WTC11 (cell line): ENCODE data around the gene FAM181B. TPM values are rescaled to one million over a fixed set of nuclear protein-coding genes. Genes with fewer than 3 reads are reported as not detected.

Source experiments
- ATF1 ChIP-seq: sonication (generic); formaldehyde crosslinking; IDR thresholded peaks from 2 replicates; pipeline ENCODE4 v1.8.1; 2023; ENCODE audit warnings: mild to moderate bottlenecking, moderate library complexity, missing genetic modification reagents
- EMX1 ChIP-seq: fragments of 250-450 bp; sonication (Bioruptor Pico); IDR thresholded peaks from 2 replicates; pipeline ENCODE4 v1.8.0; 2021; ENCODE audit warnings: mild to moderate bottlenecking
- ESRRA ChIP-seq: sonication (generic); formaldehyde crosslinking; IDR thresholded peaks from 2 replicates; pipeline ENCODE4 v1.8.1; 2022; ENCODE audit warnings: mild to moderate bottlenecking, missing genetic modification reagents, borderline replicate concordance
- ETV6 ChIP-seq: sonication (generic); formaldehyde crosslinking; IDR thresholded peaks from 2 replicates; pipeline ENCODE4 v1.8.1; 2022; ENCODE audit warnings: mild to moderate bottlenecking, missing genetic modification reagents
- FOXJ3 ChIP-seq: sonication (generic); formaldehyde crosslinking; IDR thresholded peaks from 2 replicates; pipeline ENCODE4 v1.9.0; 2021; ENCODE audit warnings: missing genetic modification reagents, mild to moderate bottlenecking, borderline replicate concordance
- NFYB ChIP-seq: sonication (generic); formaldehyde crosslinking; conservative IDR thresholded peaks from 2 replicates; pipeline ENCODE4 v1.8.0; 2022; ENCODE audit warnings: low read depth, missing genetic modification reagents
- RORB ChIP-seq: fragments of 250-450 bp; sonication (Bioruptor Pico); IDR thresholded peaks from 2 replicates; pipeline ENCODE4 v1.9.0; 2021; ENCODE audit warnings: mild to moderate bottlenecking
- SOX15 ChIP-seq: fragments of 250-450 bp; sonication (Bioruptor Pico); IDR thresholded peaks from 2 replicates; pipeline ENCODE4 v1.9.0; 2021; ENCODE audit warnings: mild to moderate bottlenecking
- TEAD1 ChIP-seq: sonication (generic); formaldehyde crosslinking; IDR thresholded peaks from 2 replicates; pipeline ENCODE4 v1.8.0; 2022; ENCODE audit warnings: mild to moderate bottlenecking, missing genetic modification reagents
- ZNF416 ChIP-seq: fragments of 250-450 bp; sonication (Bioruptor Pico); IDR thresholded peaks from 2 replicates; pipeline ENCODE4 v1.9.0; 2021; ENCODE audit warnings: mild to moderate bottlenecking, inconsistent platforms
- total RNA-seq: library from RNA; stranded (reverse); gene quantifications from 3 replicates; pipeline ENCODE4 v1.2.3, GENCODE V29; 2021
- TF ChIP-seq, protein P1 (sequence below): sonication (generic); formaldehyde crosslinking; IDR thresholded peaks from 2 replicates; pipeline ENCODE4 v1.8.1; 2023; ENCODE audit warnings: mild to moderate bottlenecking, missing genetic modification reagents, moderate library complexity
- TF ChIP-seq, protein P2 (sequence below): sonication (generic); formaldehyde crosslinking; IDR thresholded peaks from 2 replicates; pipeline ENCODE4 v1.8.1; 2023; ENCODE audit warnings: mild to moderate bottlenecking, missing genetic modification reagents, borderline replicate concordance
- TF ChIP-seq, protein P3 (sequence below): fragments of 250-450 bp; sonication (Bioruptor Pico); IDR thresholded peaks from 2 replicates; pipeline ENCODE4 v1.9.0; 2021; ENCODE audit warnings: mild to moderate bottlenecking
- TF ChIP-seq, protein P4 (sequence below): sonication (generic); formaldehyde crosslinking; IDR thresholded peaks from 2 replicates; pipeline ENCODE4 v1.8.1; 2023; ENCODE audit warnings: mild to moderate bottlenecking, missing genetic modification reagents
- TF ChIP-seq, protein P5 (sequence below): fragments of 250-450 bp; sonication (Bioruptor Pico); conservative IDR thresholded peaks from 2 replicates; pipeline ENCODE4 v1.9.0; 2021; ENCODE audit warnings: mild to moderate bottlenecking
- TF ChIP-seq, protein P6 (sequence below): sonication (generic); formaldehyde crosslinking; conservative IDR thresholded peaks from 2 replicates; pipeline ENCODE4 v1.8.1; 2022; ENCODE audit warnings: mild to moderate bottlenecking, missing genetic modification reagents
- TF ChIP-seq, protein P7 (sequence below): sonication (generic); formaldehyde crosslinking; IDR thresholded peaks from 2 replicates; pipeline ENCODE4 v1.8.1; 2022; ENCODE audit warnings: mild to moderate bottlenecking, missing genetic modification reagents, moderate library complexity, borderline replicate concordance
- TF ChIP-seq, protein P8 (sequence below): sonication (generic); formaldehyde crosslinking; IDR thresholded peaks from 2 replicates; pipeline ENCODE4 v1.8.0; 2022; ENCODE audit warnings: missing genetic modification reagents
- TF ChIP-seq, protein P9 (sequence below): fragments of 200-600 bp; IDR thresholded peaks from 2 replicates; pipeline ENCODE4 v1.8.0; 2022; ENCODE audit warnings: antibody characterized with exemption

FAM181B gene
- total RNA-seq, 1 experiment from 2014 or later = 1.1 TPM

DNA sequence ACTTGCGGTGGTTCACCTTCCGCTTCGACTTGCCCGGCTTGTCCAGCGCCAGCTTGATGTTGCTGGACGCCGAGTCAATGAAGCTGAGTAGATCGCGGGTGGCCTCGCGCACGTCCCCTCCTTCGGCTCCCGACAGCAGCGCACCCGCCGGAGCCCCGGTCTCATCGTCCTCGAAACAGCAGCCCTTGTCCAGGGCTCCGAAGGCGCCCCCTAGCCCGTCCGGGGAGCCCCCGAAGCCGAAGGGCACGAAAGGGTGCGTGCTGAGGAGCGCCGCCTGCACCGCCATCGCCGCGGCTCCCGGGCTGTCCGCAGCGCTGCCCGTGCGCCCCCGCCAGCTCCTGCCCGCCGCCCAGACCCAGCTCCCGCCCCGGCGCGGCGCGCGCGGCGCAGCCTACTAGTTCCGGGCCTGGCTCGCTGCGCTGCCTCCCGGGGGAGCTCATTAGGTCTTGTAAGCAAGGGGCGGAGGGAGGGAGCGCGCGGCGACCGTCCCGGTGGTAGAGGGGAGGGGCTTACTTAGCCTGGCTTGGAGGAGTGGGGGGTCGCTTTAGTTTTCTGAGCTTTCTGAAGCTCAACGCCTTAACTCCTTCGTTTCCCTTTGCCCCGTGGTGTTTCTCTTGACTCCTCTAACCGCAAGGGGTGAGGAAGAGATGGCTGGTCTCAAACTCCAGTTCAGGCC, at the start of gene FAM181B (continued):
- TF ChIP-seq, protein P1, sequence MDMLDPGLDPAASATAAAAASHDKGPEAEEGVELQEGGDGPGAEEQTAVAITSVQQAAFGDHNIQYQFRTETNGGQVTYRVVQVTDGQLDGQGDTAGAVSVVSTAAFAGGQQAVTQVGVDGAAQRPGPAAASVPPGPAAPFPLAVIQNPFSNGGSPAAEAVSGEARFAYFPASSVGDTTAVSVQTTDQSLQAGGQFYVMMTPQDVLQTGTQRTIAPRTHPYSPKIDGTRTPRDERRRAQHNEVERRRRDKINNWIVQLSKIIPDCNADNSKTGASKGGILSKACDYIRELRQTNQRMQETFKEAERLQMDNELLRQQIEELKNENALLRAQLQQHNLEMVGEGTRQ = no peak
- TF ChIP-seq SOX15 (CRISPR knock-in tag) (no peak), ZNF416 (CRISPR knock-in tag) (no peak), ESRRA (CRISPR knock-in tag) (no peak), ATF1 (CRISPR knock-in tag) (no peak), RORB (no peak), NFYB (CRISPR knock-in tag) (no peak), EMX1 (CRISPR knock-in tag) (no peak), ETV6 (CRISPR knock-in tag) (0 out of 2 replicates have a peak, but pooled peaks have one; percentile 35), TEAD1 (CRISPR knock-in tag) (0 out of 2 replicates have a peak, but pooled peaks have one; percentile 38), FOXJ3 (CRISPR knock-in tag) (no peak)
- TF ChIP-seq, protein P2, sequence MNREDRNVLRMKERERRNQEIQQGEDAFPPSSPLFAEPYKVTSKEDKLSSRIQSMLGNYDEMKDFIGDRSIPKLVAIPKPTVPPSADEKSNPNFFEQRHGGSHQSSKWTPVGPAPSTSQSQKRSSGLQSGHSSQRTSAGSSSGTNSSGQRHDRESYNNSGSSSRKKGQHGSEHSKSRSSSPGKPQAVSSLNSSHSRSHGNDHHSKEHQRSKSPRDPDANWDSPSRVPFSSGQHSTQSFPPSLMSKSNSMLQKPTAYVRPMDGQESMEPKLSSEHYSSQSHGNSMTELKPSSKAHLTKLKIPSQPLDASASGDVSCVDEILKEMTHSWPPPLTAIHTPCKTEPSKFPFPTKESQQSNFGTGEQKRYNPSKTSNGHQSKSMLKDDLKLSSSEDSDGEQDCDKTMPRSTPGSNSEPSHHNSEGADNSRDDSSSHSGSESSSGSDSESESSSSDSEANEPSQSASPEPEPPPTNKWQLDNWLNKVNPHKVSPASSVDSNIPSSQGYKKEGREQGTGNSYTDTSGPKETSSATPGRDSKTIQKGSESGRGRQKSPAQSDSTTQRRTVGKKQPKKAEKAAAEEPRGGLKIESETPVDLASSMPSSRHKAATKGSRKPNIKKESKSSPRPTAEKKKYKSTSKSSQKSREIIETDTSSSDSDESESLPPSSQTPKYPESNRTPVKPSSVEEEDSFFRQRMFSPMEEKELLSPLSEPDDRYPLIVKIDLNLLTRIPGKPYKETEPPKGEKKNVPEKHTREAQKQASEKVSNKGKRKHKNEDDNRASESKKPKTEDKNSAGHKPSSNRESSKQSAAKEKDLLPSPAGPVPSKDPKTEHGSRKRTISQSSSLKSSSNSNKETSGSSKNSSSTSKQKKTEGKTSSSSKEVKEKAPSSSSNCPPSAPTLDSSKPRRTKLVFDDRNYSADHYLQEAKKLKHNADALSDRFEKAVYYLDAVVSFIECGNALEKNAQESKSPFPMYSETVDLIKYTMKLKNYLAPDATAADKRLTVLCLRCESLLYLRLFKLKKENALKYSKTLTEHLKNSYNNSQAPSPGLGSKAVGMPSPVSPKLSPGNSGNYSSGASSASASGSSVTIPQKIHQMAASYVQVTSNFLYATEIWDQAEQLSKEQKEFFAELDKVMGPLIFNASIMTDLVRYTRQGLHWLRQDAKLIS = no peak
- TF ChIP-seq, protein P3, sequence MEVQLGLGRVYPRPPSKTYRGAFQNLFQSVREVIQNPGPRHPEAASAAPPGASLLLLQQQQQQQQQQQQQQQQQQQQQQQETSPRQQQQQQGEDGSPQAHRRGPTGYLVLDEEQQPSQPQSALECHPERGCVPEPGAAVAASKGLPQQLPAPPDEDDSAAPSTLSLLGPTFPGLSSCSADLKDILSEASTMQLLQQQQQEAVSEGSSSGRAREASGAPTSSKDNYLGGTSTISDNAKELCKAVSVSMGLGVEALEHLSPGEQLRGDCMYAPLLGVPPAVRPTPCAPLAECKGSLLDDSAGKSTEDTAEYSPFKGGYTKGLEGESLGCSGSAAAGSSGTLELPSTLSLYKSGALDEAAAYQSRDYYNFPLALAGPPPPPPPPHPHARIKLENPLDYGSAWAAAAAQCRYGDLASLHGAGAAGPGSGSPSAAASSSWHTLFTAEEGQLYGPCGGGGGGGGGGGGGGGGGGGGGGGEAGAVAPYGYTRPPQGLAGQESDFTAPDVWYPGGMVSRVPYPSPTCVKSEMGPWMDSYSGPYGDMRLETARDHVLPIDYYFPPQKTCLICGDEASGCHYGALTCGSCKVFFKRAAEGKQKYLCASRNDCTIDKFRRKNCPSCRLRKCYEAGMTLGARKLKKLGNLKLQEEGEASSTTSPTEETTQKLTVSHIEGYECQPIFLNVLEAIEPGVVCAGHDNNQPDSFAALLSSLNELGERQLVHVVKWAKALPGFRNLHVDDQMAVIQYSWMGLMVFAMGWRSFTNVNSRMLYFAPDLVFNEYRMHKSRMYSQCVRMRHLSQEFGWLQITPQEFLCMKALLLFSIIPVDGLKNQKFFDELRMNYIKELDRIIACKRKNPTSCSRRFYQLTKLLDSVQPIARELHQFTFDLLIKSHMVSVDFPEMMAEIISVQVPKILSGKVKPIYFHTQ (CRISPR knock-in tag) = no peak
- TF ChIP-seq, protein P4, sequence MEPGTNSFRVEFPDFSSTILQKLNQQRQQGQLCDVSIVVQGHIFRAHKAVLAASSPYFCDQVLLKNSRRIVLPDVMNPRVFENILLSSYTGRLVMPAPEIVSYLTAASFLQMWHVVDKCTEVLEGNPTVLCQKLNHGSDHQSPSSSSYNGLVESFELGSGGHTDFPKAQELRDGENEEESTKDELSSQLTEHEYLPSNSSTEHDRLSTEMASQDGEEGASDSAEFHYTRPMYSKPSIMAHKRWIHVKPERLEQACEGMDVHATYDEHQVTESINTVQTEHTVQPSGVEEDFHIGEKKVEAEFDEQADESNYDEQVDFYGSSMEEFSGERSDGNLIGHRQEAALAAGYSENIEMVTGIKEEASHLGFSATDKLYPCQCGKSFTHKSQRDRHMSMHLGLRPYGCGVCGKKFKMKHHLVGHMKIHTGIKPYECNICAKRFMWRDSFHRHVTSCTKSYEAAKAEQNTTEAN (CRISPR knock-in tag) = no peak
- TF ChIP-seq, protein P5, sequence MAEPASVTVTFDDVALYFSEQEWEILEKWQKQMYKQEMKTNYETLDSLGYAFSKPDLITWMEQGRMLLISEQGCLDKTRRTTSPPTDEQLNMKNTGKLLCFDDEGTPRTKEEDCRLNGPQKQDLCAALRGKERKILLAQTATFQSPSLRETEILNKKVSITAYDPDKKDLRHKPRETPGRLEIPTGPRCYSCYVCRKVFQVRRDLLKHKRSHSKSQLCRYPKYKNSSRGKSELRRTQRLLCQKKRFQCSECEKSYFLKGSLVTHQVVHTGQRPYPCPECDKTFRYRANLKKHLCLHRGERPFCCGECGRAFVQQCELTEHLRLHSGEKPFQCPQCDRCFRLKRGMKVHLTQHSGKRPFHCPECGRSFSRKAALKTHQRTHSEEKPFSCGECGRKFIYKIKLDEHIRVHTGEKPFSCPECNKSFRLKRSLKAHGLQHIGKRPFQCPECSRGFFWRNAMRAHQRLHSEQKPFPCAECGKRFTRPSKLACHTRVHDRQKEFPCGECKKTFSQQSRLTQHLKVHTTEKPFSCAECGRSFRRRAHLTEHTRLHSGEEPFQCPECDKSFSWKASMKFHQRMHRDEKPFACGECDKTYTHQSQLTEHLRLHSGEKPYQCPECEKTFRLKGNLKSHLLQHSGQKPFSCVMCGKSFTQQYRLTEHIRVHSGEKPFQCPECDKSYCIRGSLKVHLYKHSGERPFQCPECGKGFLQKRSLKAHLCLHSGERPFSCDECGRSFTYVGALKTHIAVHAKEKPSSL (CRISPR knock-in tag) = no peak
- TF ChIP-seq, protein P6, sequence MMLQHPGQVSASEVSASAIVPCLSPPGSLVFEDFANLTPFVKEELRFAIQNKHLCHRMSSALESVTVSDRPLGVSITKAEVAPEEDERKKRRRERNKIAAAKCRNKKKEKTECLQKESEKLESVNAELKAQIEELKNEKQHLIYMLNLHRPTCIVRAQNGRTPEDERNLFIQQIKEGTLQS (CRISPR knock-in tag) = no peak
- TF ChIP-seq, protein P7, sequence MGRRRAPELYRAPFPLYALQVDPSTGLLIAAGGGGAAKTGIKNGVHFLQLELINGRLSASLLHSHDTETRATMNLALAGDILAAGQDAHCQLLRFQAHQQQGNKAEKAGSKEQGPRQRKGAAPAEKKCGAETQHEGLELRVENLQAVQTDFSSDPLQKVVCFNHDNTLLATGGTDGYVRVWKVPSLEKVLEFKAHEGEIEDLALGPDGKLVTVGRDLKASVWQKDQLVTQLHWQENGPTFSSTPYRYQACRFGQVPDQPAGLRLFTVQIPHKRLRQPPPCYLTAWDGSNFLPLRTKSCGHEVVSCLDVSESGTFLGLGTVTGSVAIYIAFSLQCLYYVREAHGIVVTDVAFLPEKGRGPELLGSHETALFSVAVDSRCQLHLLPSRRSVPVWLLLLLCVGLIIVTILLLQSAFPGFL (CRISPR knock-in tag) = no peak
- TF ChIP-seq, protein P8, sequence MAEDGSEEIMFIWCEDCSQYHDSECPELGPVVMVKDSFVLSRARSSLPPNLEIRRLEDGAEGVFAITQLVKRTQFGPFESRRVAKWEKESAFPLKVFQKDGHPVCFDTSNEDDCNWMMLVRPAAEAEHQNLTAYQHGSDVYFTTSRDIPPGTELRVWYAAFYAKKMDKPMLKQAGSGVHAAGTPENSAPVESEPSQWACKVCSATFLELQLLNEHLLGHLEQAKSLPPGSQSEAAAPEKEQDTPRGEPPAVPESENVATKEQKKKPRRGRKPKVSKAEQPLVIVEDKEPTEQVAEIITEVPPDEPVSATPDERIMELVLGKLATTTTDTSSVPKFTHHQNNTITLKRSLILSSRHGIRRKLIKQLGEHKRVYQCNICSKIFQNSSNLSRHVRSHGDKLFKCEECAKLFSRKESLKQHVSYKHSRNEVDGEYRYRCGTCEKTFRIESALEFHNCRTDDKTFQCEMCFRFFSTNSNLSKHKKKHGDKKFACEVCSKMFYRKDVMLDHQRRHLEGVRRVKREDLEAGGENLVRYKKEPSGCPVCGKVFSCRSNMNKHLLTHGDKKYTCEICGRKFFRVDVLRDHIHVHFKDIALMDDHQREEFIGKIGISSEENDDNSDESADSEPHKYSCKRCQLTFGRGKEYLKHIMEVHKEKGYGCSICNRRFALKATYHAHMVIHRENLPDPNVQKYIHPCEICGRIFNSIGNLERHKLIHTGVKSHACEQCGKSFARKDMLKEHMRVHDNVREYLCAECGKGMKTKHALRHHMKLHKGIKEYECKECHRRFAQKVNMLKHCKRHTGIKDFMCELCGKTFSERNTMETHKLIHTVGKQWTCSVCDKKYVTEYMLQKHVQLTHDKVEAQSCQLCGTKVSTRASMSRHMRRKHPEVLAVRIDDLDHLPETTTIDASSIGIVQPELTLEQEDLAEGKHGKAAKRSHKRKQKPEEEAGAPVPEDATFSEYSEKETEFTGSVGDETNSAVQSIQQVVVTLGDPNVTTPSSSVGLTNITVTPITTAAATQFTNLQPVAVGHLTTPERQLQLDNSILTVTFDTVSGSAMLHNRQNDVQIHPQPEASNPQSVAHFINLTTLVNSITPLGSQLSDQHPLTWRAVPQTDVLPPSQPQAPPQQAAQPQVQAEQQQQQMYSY = no peak
- TF ChIP-seq, protein P9, sequence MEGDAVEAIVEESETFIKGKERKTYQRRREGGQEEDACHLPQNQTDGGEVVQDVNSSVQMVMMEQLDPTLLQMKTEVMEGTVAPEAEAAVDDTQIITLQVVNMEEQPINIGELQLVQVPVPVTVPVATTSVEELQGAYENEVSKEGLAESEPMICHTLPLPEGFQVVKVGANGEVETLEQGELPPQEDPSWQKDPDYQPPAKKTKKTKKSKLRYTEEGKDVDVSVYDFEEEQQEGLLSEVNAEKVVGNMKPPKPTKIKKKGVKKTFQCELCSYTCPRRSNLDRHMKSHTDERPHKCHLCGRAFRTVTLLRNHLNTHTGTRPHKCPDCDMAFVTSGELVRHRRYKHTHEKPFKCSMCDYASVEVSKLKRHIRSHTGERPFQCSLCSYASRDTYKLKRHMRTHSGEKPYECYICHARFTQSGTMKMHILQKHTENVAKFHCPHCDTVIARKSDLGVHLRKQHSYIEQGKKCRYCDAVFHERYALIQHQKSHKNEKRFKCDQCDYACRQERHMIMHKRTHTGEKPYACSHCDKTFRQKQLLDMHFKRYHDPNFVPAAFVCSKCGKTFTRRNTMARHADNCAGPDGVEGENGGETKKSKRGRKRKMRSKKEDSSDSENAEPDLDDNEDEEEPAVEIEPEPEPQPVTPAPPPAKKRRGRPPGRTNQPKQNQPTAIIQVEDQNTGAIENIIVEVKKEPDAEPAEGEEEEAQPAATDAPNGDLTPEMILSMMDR = no peak
